Panc1 (cell line): ENCODE measurements around the gene RAP1GAP.

Experiments
- CTCF ChIP-seq: fragments of 450-650 bp; IDR thresholded peaks from 2 replicates; pipeline ENCODE4 v1.5.1; 2017; ENCODE audit warnings: mild to moderate bottlenecking
- POLR2AphosphoS5 ChIP-seq: IDR thresholded peaks from 2 replicates; pipeline ENCODE4 v1.6.1; 2012; ENCODE audit warnings: mild to moderate bottlenecking, low read depth, low read length, moderate library complexity
- SIN3A ChIP-seq: IDR thresholded peaks from 2 replicates; pipeline ENCODE4 v1.6.1; 2012; ENCODE audit warnings: low read depth, mild to moderate bottlenecking, low read length, moderate library complexity, borderline replicate concordance; ENCODE audit not compliant: insufficient read depth
- TF ChIP-seq, protein P1 (sequence below), 2 experiments: IDR thresholded peaks; 2 replicates each; pipeline ENCODE4 v1.6.1; 2011 to 2012; ENCODE audit warnings: low read depth in 2 of 2, control low read depth in 1 of 2, low read length in 1 of 2, mild to moderate bottlenecking in 1 of 2, moderate library complexity in 1 of 2; ENCODE audit not compliant: insufficient read depth in 1 of 2

GRCh38 chr1:21641967-21642739 is 27.0 kb downstream of the RAP1GAP start:
- no peak for TF ChIP-seq CTCF
- no peak for TF ChIP-seq POLR2AphosphoS5
- TF ChIP-seq, protein P1, sequence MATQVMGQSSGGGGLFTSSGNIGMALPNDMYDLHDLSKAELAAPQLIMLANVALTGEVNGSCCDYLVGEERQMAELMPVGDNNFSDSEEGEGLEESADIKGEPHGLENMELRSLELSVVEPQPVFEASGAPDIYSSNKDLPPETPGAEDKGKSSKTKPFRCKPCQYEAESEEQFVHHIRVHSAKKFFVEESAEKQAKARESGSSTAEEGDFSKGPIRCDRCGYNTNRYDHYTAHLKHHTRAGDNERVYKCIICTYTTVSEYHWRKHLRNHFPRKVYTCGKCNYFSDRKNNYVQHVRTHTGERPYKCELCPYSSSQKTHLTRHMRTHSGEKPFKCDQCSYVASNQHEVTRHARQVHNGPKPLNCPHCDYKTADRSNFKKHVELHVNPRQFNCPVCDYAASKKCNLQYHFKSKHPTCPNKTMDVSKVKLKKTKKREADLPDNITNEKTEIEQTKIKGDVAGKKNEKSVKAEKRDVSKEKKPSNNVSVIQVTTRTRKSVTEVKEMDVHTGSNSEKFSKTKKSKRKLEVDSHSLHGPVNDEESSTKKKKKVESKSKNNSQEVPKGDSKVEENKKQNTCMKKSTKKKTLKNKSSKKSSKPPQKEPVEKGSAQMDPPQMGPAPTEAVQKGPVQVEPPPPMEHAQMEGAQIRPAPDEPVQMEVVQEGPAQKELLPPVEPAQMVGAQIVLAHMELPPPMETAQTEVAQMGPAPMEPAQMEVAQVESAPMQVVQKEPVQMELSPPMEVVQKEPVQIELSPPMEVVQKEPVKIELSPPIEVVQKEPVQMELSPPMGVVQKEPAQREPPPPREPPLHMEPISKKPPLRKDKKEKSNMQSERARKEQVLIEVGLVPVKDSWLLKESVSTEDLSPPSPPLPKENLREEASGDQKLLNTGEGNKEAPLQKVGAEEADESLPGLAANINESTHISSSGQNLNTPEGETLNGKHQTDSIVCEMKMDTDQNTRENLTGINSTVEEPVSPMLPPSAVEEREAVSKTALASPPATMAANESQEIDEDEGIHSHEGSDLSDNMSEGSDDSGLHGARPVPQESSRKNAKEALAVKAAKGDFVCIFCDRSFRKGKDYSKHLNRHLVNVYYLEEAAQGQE (IDR thresholded peaks at IDR 0.05; ENCODE audit: insufficient read depth in 1 of 2, low read depth in 2 of 2, low read length in 1 of 2) = no peak
- no peak for TF ChIP-seq SIN3A
